Suprapubic skin (tissue), 4 donors: ENCODE data around the gene TMEM181.

Source experiments
- EP300 ChIP-seq: sonication (generic); formaldehyde crosslinking; IDR thresholded peaks from one replicate; pipeline ENCODE4 v1.6.1; 2017; ENCODE audit warnings: antibody characterized with exemption
- POLR2A ChIP-seq, 2 donors: fragments of 450-650 bp; IDR thresholded peaks; one replicate each; pipeline ENCODE4 v1.6.1; 2017; ENCODE audit warnings: antibody characterized with exemption in 2 of 2, mild to moderate bottlenecking in 2 of 2, moderate library complexity in 2 of 2
- POLR2AphosphoS5 ChIP-seq, 3 donors: sonication (generic); formaldehyde crosslinking; IDR thresholded peaks; one replicate each; pipeline ENCODE4 v1.6.1; 2017; ENCODE audit warnings: antibody characterized with exemption in 3 of 3
- TF ChIP-seq, protein P1 (sequence below), 2 donors: fragments of 200-600 bp in 1 of 2; fragments of 450-650 bp in 1 of 2; sonication (generic) in 1 of 2; IDR thresholded peaks; one replicate each; pipeline ENCODE4 v1.5.1; 2016 to 2019; ENCODE audit warnings: antibody characterized with exemption in 2 of 2, mild to moderate bottlenecking in 1 of 2, moderate library complexity in 1 of 2

GRCh38 chr6:158512809-158513208 is 47.1 kb upstream of the TMEM181 start:
- TF ChIP-seq, protein P1, sequence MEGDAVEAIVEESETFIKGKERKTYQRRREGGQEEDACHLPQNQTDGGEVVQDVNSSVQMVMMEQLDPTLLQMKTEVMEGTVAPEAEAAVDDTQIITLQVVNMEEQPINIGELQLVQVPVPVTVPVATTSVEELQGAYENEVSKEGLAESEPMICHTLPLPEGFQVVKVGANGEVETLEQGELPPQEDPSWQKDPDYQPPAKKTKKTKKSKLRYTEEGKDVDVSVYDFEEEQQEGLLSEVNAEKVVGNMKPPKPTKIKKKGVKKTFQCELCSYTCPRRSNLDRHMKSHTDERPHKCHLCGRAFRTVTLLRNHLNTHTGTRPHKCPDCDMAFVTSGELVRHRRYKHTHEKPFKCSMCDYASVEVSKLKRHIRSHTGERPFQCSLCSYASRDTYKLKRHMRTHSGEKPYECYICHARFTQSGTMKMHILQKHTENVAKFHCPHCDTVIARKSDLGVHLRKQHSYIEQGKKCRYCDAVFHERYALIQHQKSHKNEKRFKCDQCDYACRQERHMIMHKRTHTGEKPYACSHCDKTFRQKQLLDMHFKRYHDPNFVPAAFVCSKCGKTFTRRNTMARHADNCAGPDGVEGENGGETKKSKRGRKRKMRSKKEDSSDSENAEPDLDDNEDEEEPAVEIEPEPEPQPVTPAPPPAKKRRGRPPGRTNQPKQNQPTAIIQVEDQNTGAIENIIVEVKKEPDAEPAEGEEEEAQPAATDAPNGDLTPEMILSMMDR (IDR thresholded peaks at IDR 0.05), result no peak
- no peak for TF ChIP-seq POLR2A (IDR thresholded peaks at IDR 0.05)
- TF ChIP-seq POLR2AphosphoS5 (IDR thresholded peaks at IDR 0.05), result no peak
- no peak for TF ChIP-seq EP300
